ENCODE results near the gene KDM4B. TPM values are rescaled to one million over a fixed set of nuclear protein-coding genes. Genes with fewer than 3 reads are reported as not detected.

The KDM4B gene
- total and polyA plus RNA-seq, 9 of the 15 experiments (the other 6 are each of a cell fraction or from before 2014, with no cell fraction given) = 0.21 to 29.9 (median 7.3) TPM

DNA sequence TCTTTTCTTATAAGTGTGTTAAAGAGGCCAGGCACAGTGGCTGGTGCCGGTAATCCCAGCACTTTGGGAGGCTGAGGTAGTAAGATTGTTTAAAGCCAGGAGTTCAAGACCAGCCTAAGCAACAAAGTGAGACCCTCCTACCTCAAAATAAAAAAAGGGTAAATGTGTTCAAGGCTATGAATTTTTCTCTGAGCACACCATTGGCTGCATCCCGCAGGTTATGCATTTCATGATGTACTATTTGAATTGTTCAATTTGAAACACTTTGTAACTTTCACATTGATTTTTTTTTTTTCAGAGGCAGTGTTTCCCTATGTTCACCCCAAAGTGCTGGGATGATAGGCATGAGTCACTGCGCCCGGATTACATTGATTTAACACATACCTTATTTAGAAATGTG, 233.6 kb downstream of the KDM4B start:
- Histone ChIP-seq H2AFZ (ENCODE audit: low read depth, low read length) (no peak overlapping the region), H3K36me3 (ENCODE audit: control insufficient read depth, insufficient read depth, low read length) (no peaks in the 10 kb centered on the region), H4K20me1 (replicated peaks; ENCODE audit: control insufficient read depth, insufficient read depth, low read length) (no peaks in the 10 kb centered on the region), H3K9me1 (ENCODE audit: control insufficient read depth, insufficient read depth, low read length) (no peaks in the 10 kb centered on the region), H3K4me1 (replicated peaks in 1 of 2; ENCODE audit: control insufficient read depth in 2 of 2, insufficient read depth in 2 of 2, low read length in 2 of 2) (no peaks in the 10 kb centered on the region; a peak in 1 of 5 replicates), H3K4me2 (ENCODE audit: insufficient read depth, low read length) (no peak overlapping the region), H3K27ac (ENCODE audit: extremely low read depth, low read depth, low read length) (no peak overlapping the region), H3K4me3 (no peak overlapping the region), H3K9ac (ENCODE audit: insufficient read depth in 1 of 2, low read depth in 2 of 2, low read length in 2 of 2) (no peak overlapping the region), H3K9me3 (replicated peaks; ENCODE audit: control insufficient read depth, insufficient read depth, low read depth, low read length) (peaks cover 4% of the 10 kb centered on the region; the same call in 1 of the 2 replicates), H3K79me2 (ENCODE audit: control insufficient read depth, insufficient read depth, low read length) (no peaks in the 10 kb centered on the region), H3K27me3 (ENCODE audit: control insufficient read depth in 2 of 2, insufficient read depth in 2 of 2, low read length in 2 of 2) (no peaks in the 10 kb centered on the region)
- ChIA-PET CTCF (ENCODE audit: low intra/inter-chr PET ratio) (no interaction called here), POLR2A (no interaction called here)
- ATAC-seq (no peak), DNase-seq (ENCODE audit: extremely low read depth in 1 of 4, low spot score in 3 of 4) (no peak), FAIRE-seq (no peak)
- BruUV-seq (replicated peaks) = no TSS peak
- WGBS (ENCODE audit: insufficient coverage, low coverage, missing lambda C conversion rate) = 16% methylated on average over 4 of the region's 4 CpGs
- in situ Hi-C loops (cut with MboI) (no loop called here), intact Hi-C loops (cut with micrococcal nuclease) (no loop called here)
- TF ChIP-seq, protein P1, sequence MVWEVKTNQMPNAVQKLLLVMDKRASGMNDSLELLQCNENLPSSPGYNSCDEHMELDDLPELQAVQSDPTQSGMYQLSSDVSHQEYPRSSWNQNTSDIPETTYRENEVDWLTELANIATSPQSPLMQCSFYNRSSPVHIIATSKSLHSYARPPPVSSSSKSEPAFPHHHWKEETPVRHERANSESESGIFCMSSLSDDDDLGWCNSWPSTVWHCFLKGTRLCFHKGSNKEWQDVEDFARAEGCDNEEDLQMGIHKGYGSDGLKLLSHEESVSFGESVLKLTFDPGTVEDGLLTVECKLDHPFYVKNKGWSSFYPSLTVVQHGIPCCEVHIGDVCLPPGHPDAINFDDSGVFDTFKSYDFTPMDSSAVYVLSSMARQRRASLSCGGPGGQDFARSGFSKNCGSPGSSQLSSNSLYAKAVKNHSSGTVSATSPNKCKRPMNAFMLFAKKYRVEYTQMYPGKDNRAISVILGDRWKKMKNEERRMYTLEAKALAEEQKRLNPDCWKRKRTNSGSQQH (CRISPR knock-in tag; IDR thresholded peaks at IDR 0.05) = no peak
- TF ChIP-seq RBM17 (IDR thresholded peaks at IDR 0.05; ENCODE audit: borderline replicate concordance, low read depth, low read length) (no peak), ZNF282 (CRISPR knock-in tag; IDR thresholded peaks at IDR 0.05) (no peak), ZNF583 (CRISPR knock-in tag; IDR thresholded peaks at IDR 0.05) (no peak), NR2C1 (IDR thresholded peaks at IDR 0.05) (no peak), NR2C1 (tag; IDR thresholded peaks at IDR 0.05) (no peak), ZNF347 (CRISPR knock-in tag; IDR thresholded peaks at IDR 0.05; ENCODE audit: low read depth) (no peak), ZBED1 (IDR thresholded peaks at IDR 0.05) (no peak)
- TF ChIP-seq, protein P2, sequence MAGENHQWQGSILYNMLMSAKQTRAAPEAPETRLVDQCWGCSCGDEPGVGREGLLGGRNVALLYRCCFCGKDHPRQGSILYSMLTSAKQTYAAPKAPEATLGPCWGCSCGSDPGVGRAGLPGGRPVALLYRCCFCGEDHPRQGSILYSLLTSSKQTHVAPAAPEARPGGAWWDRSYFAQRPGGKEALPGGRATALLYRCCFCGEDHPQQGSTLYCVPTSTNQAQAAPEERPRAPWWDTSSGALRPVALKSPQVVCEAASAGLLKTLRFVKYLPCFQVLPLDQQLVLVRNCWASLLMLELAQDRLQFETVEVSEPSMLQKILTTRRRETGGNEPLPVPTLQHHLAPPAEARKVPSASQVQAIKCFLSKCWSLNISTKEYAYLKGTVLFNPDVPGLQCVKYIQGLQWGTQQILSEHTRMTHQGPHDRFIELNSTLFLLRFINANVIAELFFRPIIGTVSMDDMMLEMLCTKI (IDR thresholded peaks at IDR 0.05; ENCODE audit: partially characterized antibody) = no peak

Small RNA genes lying within 50 kb of the gene (microRNA-seq; reads per million reads assigned to microRNA genes)
- gene MIR4747 (ENCODE audit: borderline microRNAs expressed) = 0.46 reads per million

Small RNA genes lying within 50 kb of the gene (small RNA-seq; reads per million reads assigned to genes)
- gene MIR4747 = 0.15 reads per million

Other genes with a start within 250 kb of the KDM4B start
- 43.0 and 64.9 TPM in 2 replicates for gene DPP9, start 245.3 kb upstream of the KDM4B start, total RNA-seq (2014; rRNA removed)
- 12.7 and 16.0 TPM in 2 replicates for gene DPP9, start 245.3 kb upstream of the KDM4B start, total RNA-seq (2014; rRNA removed; fragmentation: Illumina TruSeq; extraction: Trizol)
- 23.6 and 24.5 TPM in 2 replicates for gene DPP9, start 245.3 kb upstream of the KDM4B start, total RNA-seq (2015; rRNA removed; fragmentation: Illumina TruSeq; extraction: Trizol)
- 60.0 and 66.7 TPM in 2 replicates for gene DPP9, start 245.3 kb upstream of the KDM4B start, total RNA-seq (2021)
- gene DPP9, start 245.3 kb upstream of the KDM4B start, polyA plus RNA-seq (2011; rRNA removed) = 5.4 and 7.1 TPM in 2 replicates
- gene DPP9, start 245.3 kb upstream of the KDM4B start, polyA plus RNA-seq (2014; fragmentation: Illumina TruSeq; extraction: Trizol) = 33.5 and 50.1 TPM in 2 replicates
- gene DPP9, start 245.3 kb upstream of the KDM4B start, polyA plus RNA-seq (2014; fragmentation: Nextera tagmentation; extraction: Ambion mirVana) = 1 to 10 TPM in 1 of 2 experiments, under 1 TPM in 1; 0.90 to 1.1 TPM
- gene DPP9, start 245.3 kb upstream of the KDM4B start, polyA plus RNA-seq (2014; rRNA removed) = 27.8 and 30.6 TPM in 2 replicates
- gene FEM1A, start 177.4 kb upstream of the KDM4B start, total RNA-seq (2014; rRNA removed) = 17.1 and 22.2 TPM in 2 replicates
- gene FEM1A, start 177.4 kb upstream of the KDM4B start, total RNA-seq (2014; rRNA removed; fragmentation: Illumina TruSeq; extraction: Trizol) = 5.9 and 6.8 TPM in 2 replicates
- gene FEM1A, start 177.4 kb upstream of the KDM4B start, total RNA-seq (2015; rRNA removed; fragmentation: Illumina TruSeq; extraction: Trizol) = 10.4 and 10.9 TPM in 2 replicates
- gene FEM1A, start 177.4 kb upstream of the KDM4B start, total RNA-seq (2021) = 18.8 and 19.0 TPM in 2 replicates
- 3.9 and 5.1 TPM in 2 replicates for gene FEM1A, start 177.4 kb upstream of the KDM4B start, polyA plus RNA-seq (2011; rRNA removed)
- gene FEM1A, start 177.4 kb upstream of the KDM4B start, polyA plus RNA-seq (2014; fragmentation: Illumina TruSeq; extraction: Trizol) = 6.3 and 8.2 TPM in 2 replicates
- under 1 TPM; 0.08 to 0.11 TPM for gene FEM1A, start 177.4 kb upstream of the KDM4B start, polyA plus RNA-seq (2014; fragmentation: Nextera tagmentation; extraction: Ambion mirVana)
- 10.2 and 10.7 TPM in 2 replicates for gene FEM1A, start 177.4 kb upstream of the KDM4B start, polyA plus RNA-seq (2014; rRNA removed)
- gene TICAM1, start 137.4 kb upstream of the KDM4B start, total RNA-seq (2014; rRNA removed) = 1.5 and 2.7 TPM in 2 replicates
- gene TICAM1, start 137.4 kb upstream of the KDM4B start, total RNA-seq (2014; rRNA removed; fragmentation: Illumina TruSeq; extraction: Trizol) = 0.77 and 0.98 TPM in 2 replicates
- gene TICAM1, start 137.4 kb upstream of the KDM4B start, total RNA-seq (2015; rRNA removed; fragmentation: Illumina TruSeq; extraction: Trizol) = 2.1 and 2.8 TPM in 2 replicates
- 11.5 and 11.6 TPM in 2 replicates for gene TICAM1, start 137.4 kb upstream of the KDM4B start, total RNA-seq (2021)
- 0.47 and 1.2 TPM in 2 replicates for gene TICAM1, start 137.4 kb upstream of the KDM4B start, polyA plus RNA-seq (2011; rRNA removed)
- 3.1 and 7.1 TPM in 2 replicates for gene TICAM1, start 137.4 kb upstream of the KDM4B start, polyA plus RNA-seq (2014; fragmentation: Illumina TruSeq; extraction: Trizol)
- under 1 TPM; 0.07 to 0.11 TPM for gene TICAM1, start 137.4 kb upstream of the KDM4B start, polyA plus RNA-seq (2014; fragmentation: Nextera tagmentation; extraction: Ambion mirVana)
- gene TICAM1, start 137.4 kb upstream of the KDM4B start, polyA plus RNA-seq (2014; rRNA removed) = 4.7 and 5.7 TPM in 2 replicates
- gene PLIN3, start 101.4 kb upstream of the KDM4B start, total RNA-seq (2014; rRNA removed) = 68.9 and 91.1 TPM in 2 replicates
- gene PLIN3, start 101.4 kb upstream of the KDM4B start, total RNA-seq (2014; rRNA removed; fragmentation: Illumina TruSeq; extraction: Trizol) = 21.5 and 22.0 TPM in 2 replicates
- 46.6 and 46.7 TPM in 2 replicates for gene PLIN3, start 101.4 kb upstream of the KDM4B start, total RNA-seq (2015; rRNA removed; fragmentation: Illumina TruSeq; extraction: Trizol)
- gene PLIN3, start 101.4 kb upstream of the KDM4B start, total RNA-seq (2021) = 75.1 and 75.6 TPM in 2 replicates
- gene PLIN3, start 101.4 kb upstream of the KDM4B start, polyA plus RNA-seq (2011; rRNA removed) = 43.1 and 53.5 TPM in 2 replicates
- gene PLIN3, start 101.4 kb upstream of the KDM4B start, polyA plus RNA-seq (2014; fragmentation: Illumina TruSeq; extraction: Trizol) = 31.7 and 59.9 TPM in 2 replicates
- 1 to 10 TPM; 7.5 to 9.8 TPM for gene PLIN3, start 101.4 kb upstream of the KDM4B start, polyA plus RNA-seq (2014; fragmentation: Nextera tagmentation; extraction: Ambion mirVana)
- gene PLIN3, start 101.4 kb upstream of the KDM4B start, polyA plus RNA-seq (2014; rRNA removed) = 52.2 and 56.2 TPM in 2 replicates
- not detected in 2 replicates for gene ARRDC5, start 66.2 kb upstream of the KDM4B start, total RNA-seq (2014; rRNA removed)
- not detected in 2 replicates for gene ARRDC5, start 66.2 kb upstream of the KDM4B start, total RNA-seq (2014; rRNA removed; fragmentation: Illumina TruSeq; extraction: Trizol)
- gene ARRDC5, start 66.2 kb upstream of the KDM4B start, total RNA-seq (2015; rRNA removed; fragmentation: Illumina TruSeq; extraction: Trizol) = not detected in 2 replicates
- gene ARRDC5, start 66.2 kb upstream of the KDM4B start, total RNA-seq (2021) = not detected in 2 replicates
- gene ARRDC5, start 66.2 kb upstream of the KDM4B start, polyA plus RNA-seq (2011; rRNA removed) = not detected in 2 replicates
- gene ARRDC5, start 66.2 kb upstream of the KDM4B start, polyA plus RNA-seq (2014; fragmentation: Illumina TruSeq; extraction: Trizol) = not detected in 2 replicates
- gene ARRDC5, start 66.2 kb upstream of the KDM4B start, polyA plus RNA-seq (2014; fragmentation: Nextera tagmentation; extraction: Ambion mirVana) = not detected
- not detected in 2 replicates for gene ARRDC5, start 66.2 kb upstream of the KDM4B start, polyA plus RNA-seq (2014; rRNA removed)
- 65.5 and 73.3 TPM in 2 replicates for gene UHRF1, start 59.6 kb upstream of the KDM4B start, total RNA-seq (2014; rRNA removed)
- gene UHRF1, start 59.6 kb upstream of the KDM4B start, total RNA-seq (2014; rRNA removed; fragmentation: Illumina TruSeq; extraction: Trizol) = 16.8 and 17.7 TPM in 2 replicates
- 42.3 and 42.6 TPM in 2 replicates for gene UHRF1, start 59.6 kb upstream of the KDM4B start, total RNA-seq (2015; rRNA removed; fragmentation: Illumina TruSeq; extraction: Trizol)
- 91.4 and 101 TPM in 2 replicates for gene UHRF1, start 59.6 kb upstream of the KDM4B start, total RNA-seq (2021)
- 8.7 and 16.7 TPM in 2 replicates for gene UHRF1, start 59.6 kb upstream of the KDM4B start, polyA plus RNA-seq (2011; rRNA removed)
- gene UHRF1, start 59.6 kb upstream of the KDM4B start, polyA plus RNA-seq (2014; fragmentation: Illumina TruSeq; extraction: Trizol) = 30.9 and 49.5 TPM in 2 replicates
- 10 to 100 TPM in 1 of 2 experiments, 1 to 10 TPM in 1; 6.0 to 14.2 TPM for gene UHRF1, start 59.6 kb upstream of the KDM4B start, polyA plus RNA-seq (2014; fragmentation: Nextera tagmentation; extraction: Ambion mirVana)
- 44.0 and 47.4 TPM in 2 replicates for gene UHRF1, start 59.6 kb upstream of the KDM4B start, polyA plus RNA-seq (2014; rRNA removed)